Omental fat pad (tissue), 4 donors: ENCODE data around the gene SMIM29. TPM values are rescaled to one million over a fixed set of nuclear protein-coding genes. Genes with fewer than 3 reads are reported as not detected.

ENCODE experiments used
- ATAC-seq: fragments of 150-250 bp; one replicate; pipeline ENCODE4 v1.9.1; 2016; ENCODE audit warnings: mild to moderate bottlenecking, moderate library complexity; ENCODE audit not compliant: low FRiP score
- DNase-seq: peaks from one replicate; pipeline ENCODE4 v3.0.0-alpha.2; 2019; ENCODE audit warnings: low spot score
- CTCF ChIP-seq, 3 donors: fragments of 450-650 bp; IDR thresholded peaks; one replicate each; pipeline ENCODE4 v1.5.1; 2016 to 2017; ENCODE audit warnings: antibody characterized with exemption in 3 of 3, mild to moderate bottlenecking in 3 of 3, moderate library complexity in 2 of 3
- total RNA-seq, 4 donors: library from RNA; depleted of rRNA; stranded (reverse); fragments of >200 nt; gene quantifications; one replicate each; pipeline ENCODE4 v1.1.0, GENCODE V29; 2016

Gene SMIM29
- total RNA-seq, 4 donors from 2014 or later = 11.8 to 23.8 (median 17.2) TPM

DNA sequence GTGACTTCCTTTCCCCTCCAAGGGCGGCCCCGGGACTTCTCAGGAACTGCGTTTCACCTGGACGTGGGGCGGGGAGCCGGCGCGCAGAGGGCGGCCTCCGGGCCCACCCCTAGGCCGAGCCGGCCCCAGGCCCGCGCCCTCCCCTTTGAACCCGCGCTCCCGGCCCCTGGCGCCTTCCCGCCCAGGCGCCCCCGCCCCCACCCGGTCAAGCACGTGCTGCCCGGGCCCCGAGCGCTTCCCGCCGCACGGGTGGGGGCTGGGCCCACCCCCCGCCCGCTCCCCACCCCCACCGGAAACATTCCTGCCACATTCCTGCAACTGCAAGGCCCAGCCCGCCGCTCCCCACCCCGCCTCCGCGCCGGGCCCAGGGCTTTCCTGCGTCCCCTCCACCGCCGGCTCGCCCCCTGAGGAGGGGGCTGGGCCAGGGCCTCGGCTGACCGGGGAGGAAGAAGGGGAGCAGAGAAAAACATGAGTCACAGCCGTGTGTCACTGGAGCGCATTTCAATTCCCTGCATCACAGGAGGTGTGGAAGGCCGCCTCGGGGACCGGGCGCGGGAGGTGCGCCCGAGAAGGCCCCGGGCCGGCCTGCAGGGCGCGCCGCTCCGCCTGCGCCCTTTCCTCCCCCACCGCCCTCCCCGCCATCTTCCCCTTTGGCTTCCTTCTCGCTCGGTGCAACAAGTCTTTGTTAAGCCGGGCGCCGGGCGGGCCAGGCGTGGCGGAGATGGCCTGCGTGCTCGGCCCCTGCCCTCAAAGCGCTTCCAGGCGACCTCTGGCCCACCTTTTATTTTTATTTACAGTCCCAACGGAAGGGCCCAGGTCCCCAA, 13.3 kb downstream of the SMIM29 start:
- ATAC-seq (peak; percentile 77), DNase-seq (no peak)
- TF ChIP-seq CTCF (IDR thresholded peaks at IDR 0.05) = no peak

GRCh38 chr6:34234667-34235306, 14.0 kb downstream of the SMIM29 start:
- ATAC-seq (no peak), DNase-seq (no peak)
- TF ChIP-seq CTCF (IDR thresholded peaks at IDR 0.05) = no peak

GRCh38 chr6:34233867-34234266, 14.9 kb downstream of the SMIM29 start:
- DNase-seq = no peak
- TF ChIP-seq CTCF (IDR thresholded peaks at IDR 0.05) = no peak

DNA sequence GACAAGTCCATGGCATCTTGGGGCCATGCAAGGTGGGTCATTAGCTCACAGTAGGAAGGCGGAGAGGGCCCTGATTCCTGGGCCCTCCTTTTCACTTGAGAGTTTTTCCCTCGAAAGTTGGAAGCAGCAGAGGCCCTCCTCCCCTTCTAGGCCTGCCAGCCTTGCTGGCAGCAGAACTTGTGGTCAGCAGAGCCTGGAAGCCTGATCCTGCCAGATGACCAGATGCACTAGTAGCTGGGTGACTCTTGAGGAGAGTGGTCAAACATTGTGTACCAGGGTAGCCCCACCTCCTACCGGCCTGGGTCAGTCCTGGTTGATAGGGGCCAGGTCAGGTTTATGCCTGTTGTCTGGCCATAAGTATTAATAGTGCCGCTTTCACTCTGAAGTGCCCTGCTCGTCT, 15.9 kb downstream of the SMIM29 start:
- no peak for TF ChIP-seq CTCF (IDR thresholded peaks at IDR 0.05)
- no peak for ATAC-seq
- no peak for DNase-seq

More at GRCh38 chr6:34233867-34234266, 14.9 kb downstream of the SMIM29 start:
- no peak for ATAC-seq

GRCh38 chr6:34231566-34232336, 17.1 kb downstream of the SMIM29 start:
- no peak for TF ChIP-seq CTCF (IDR thresholded peaks at IDR 0.05)
- no peak for ATAC-seq
- no peak for DNase-seq

DNA sequence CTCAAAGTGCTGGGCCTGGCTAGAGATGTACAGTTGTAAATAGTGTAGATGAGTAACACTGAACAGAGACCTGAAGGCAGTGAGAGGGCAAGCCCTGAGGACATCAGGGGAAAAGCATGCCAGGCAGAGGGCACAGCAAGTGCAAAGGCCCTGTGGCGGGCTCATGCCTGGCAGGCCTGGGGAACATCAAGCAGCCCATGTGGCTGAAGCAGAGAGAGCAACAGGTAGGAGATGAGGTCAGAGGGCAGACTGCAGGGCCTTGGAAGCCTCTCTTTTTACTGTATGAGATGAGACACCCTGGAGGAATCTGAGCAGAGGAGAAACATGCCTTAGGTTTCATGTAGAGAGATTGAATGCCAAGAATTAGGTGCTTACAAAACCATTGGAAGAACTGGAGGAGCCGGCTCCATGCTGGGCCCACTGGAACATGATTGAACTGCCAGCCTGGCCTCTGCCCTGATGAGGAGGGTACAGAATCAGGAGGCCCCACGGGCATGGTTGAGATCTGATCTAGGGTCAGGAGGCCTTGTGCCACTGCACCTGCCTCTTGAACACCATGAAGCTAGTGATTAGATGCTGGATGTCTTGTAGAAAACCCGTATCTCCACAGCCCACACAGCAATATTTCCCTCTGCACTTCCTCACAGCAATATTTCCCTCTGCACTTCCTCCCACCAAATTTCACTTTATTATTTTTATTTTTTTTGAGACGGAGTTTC, 18.0 kb downstream of the SMIM29 start:
- no peak for TF ChIP-seq CTCF (IDR thresholded peaks at IDR 0.05)
- DNase-seq (no peak), ATAC-seq (no peak)
